Cardiac muscle cell (in vitro differentiated cells and primary cell): ENCODE data around the gene ITGB2. TPM values are rescaled to one million over a fixed set of nuclear protein-coding genes. Genes with fewer than 3 reads are reported as not detected.
A peak's percentile ranks its signal among the peaks of the same experiment; 100 is the strongest.
"Not testable (repeated sequence)": the region's sequence is repeated elsewhere in the genome, so short reads cannot be mapped to it uniquely, and the experiment has no call there.

Experiments used
- DNase-seq, 2 donors: peaks; one replicate each; pipeline versions ENCODE4 v3.0.0 to v3.0.0-alpha.2; 2010 to 2017; ENCODE audit warnings: low read depth in 1 of 2, low spot score in 1 of 2
- H3K27ac ChIP-seq: fragments of 200-600 bp; sonication (generic); 2 replicates; pipeline ENCODE4 v1.5.1; 2016
- H3K27me3 ChIP-seq: fragments of 200-600 bp; sonication (generic); 2 replicates; pipeline ENCODE4 v1.6.0; 2016; ENCODE audit warnings: control low read depth
- H3K36me3 ChIP-seq: fragments of 200-600 bp; sonication (generic); 2 replicates; pipeline ENCODE4 v1.5.1; 2016; ENCODE audit warnings: control low read depth
- H3K4me1 ChIP-seq: fragments of 200-600 bp; sonication (generic); 2 replicates; pipeline ENCODE4 v1.8.1; 2017; ENCODE audit warnings: low read depth, mild to moderate bottlenecking, mixed run types
- H3K4me3 ChIP-seq: fragments of 200-600 bp; sonication (generic); 2 replicates; pipeline ENCODE4 v1.5.1; 2016; ENCODE audit warnings: mild to moderate bottlenecking
- H3K9me3 ChIP-seq: fragments of 200-600 bp; sonication (generic); 2 replicates; pipeline ENCODE4 v1.5.1; 2017; ENCODE audit warnings: low read depth, mild to moderate bottlenecking, control low read depth
- polyA plus RNA-seq: library from polyadenylated mRNA; unstranded; fragments of >200 nt; fragmentation: Nextera tagmentation; extraction: Ambion mirVana; gene quantifications from 2 replicates; pipeline ENCODE4 v1.2.1, GENCODE V29; 2016
- total RNA-seq: library from RNA; depleted of rRNA; stranded (reverse); fragments of >200 nt; gene quantifications from 2 replicates; pipeline ENCODE4 v1.2.3, GENCODE V29; 2016
- TF ChIP-seq, protein P1 (sequence below): IDR thresholded peaks from 2 replicates; pipeline ENCODE4 v1.5.1; 2012; ENCODE audit warnings: low read depth, mild to moderate bottlenecking, low read length

The ITGB2 gene
- total and polyA plus RNA-seq, 2 experiments from 2014 or later = 0.27 to 0.57 TPM

DNA sequence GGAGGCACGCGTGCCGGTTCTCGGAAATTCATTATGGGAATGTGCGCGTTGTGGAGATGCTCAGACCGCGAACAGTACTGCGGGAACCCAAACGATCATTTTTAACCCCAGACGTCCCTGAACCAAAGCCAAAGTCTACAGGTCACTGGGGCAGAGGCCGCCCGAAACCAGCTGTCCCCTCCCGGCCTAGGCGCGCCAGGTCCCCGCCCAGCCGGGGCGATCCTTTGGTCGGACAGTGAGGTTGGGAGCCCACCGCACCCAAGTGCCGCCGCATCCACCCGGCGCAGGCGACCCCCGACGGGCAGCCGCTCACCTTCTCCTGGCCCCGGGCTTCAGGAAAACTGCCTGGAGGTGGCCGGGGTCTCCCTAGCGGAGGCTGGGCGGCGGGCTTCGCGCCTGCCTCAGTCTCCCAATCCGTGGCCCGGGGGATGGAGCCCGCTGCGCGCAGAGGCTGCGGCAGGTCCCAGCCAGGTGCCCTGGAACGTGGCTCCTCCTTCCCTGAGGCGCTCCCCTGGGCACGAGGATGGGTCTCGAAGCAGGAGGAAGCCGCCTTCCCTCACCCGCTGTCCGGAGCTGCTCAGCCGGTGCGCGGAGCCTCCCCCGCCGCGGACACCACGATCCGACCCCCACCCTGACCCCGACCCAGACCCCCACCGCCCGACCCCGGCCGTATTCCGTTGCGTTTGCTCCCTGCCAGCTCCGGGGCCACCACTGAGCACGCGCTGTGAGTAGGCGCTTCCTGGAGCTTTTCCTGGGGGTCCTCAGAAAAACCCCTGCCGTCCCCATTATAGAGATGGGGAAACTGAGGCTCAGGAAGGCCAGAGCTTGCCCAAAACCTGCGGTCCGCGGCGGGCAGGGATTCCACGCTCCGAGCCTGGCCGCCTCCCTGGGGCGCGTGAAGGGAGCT is 11.1 kb upstream of the ITGB2 start:
- DNase-seq = no peak
- H3K36me3 ChIP-seq = no peaks in the 10 kb centered on the region
- TF ChIP-seq, protein P1, sequence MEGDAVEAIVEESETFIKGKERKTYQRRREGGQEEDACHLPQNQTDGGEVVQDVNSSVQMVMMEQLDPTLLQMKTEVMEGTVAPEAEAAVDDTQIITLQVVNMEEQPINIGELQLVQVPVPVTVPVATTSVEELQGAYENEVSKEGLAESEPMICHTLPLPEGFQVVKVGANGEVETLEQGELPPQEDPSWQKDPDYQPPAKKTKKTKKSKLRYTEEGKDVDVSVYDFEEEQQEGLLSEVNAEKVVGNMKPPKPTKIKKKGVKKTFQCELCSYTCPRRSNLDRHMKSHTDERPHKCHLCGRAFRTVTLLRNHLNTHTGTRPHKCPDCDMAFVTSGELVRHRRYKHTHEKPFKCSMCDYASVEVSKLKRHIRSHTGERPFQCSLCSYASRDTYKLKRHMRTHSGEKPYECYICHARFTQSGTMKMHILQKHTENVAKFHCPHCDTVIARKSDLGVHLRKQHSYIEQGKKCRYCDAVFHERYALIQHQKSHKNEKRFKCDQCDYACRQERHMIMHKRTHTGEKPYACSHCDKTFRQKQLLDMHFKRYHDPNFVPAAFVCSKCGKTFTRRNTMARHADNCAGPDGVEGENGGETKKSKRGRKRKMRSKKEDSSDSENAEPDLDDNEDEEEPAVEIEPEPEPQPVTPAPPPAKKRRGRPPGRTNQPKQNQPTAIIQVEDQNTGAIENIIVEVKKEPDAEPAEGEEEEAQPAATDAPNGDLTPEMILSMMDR = no peak

DNA sequence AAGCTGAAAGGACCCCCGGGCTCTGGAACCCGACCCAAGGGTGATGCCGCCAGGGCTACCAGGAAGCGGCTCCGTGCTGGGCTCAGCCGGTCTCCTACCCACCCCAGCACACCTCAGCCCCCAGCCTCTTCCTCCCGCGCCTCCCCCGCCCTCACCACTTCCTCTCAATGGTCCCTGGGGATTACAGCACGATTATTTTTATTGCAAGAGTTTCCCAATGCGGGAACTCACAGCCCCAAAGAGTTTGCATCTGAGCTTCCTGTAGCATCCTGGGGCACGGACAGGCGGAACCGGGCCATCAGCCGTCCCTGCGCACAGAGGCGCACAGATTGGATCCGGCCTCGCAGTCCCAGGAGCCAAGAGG is 10.4 kb upstream of the ITGB2 start:
- TF ChIP-seq, protein P1 = no peak
- peak overlapping the region; percentile 29 for H3K4me3 ChIP-seq
- no peaks in the 10 kb centered on the region for H3K36me3 ChIP-seq
- H3K27me3 ChIP-seq = peaks cover 73% of the 10 kb centered on the region
- peak in 1 of 2 donors; percentile 78 for DNase-seq
- H3K9me3 ChIP-seq = no peaks in the 10 kb centered on the region
- H3K27ac ChIP-seq = no peak overlapping the region
- peaks cover 11% of the 10 kb centered on the region for H3K4me1 ChIP-seq

More for the DNA sequence above, 11.1 kb upstream of the ITGB2 start:
- H3K4me3 ChIP-seq = peak overlapping the region; percentile 29
- H3K9me3 ChIP-seq = no peaks in the 10 kb centered on the region
- H3K27me3 ChIP-seq = peaks cover 73% of the 10 kb centered on the region
- H3K4me1 ChIP-seq = peaks cover 11% of the 10 kb centered on the region
- H3K27ac ChIP-seq = no peak overlapping the region

DNA sequence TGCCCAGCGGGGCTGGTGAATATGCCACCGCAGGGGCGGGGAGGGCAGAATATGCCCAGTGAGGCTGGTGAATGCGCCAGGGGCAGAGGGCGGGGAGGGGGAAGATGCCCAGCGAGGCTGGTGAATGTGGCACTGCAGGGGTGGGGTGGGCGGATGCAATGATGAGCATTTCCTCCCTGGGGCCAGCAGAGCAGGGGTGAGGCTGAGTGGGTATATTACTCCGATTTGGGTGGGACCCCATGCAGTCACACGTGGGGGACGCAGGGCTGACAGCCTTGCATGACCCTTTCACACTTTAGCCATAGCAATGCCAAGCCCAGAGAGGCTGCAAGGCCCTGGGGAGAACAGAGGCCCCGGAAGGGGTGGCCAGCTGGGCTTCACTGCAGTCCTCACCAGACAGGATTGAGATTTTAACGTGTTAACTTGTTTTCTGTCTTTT is 9.9 kb upstream of the ITGB2 start:
- DNase-seq = peak in 1 of 2 donors; percentile 23
- Histone ChIP-seq H3K27me3 (peaks cover 73% of the 10 kb centered on the region), H3K36me3 (no peaks in the 10 kb centered on the region), H3K4me3 (no peak overlapping the region), H3K9me3 (no peaks in the 10 kb centered on the region), H3K27ac (no peak overlapping the region), H3K4me1 (peaks cover 11% of the 10 kb centered on the region)
- TF ChIP-seq, protein P1 = no peak

DNA sequence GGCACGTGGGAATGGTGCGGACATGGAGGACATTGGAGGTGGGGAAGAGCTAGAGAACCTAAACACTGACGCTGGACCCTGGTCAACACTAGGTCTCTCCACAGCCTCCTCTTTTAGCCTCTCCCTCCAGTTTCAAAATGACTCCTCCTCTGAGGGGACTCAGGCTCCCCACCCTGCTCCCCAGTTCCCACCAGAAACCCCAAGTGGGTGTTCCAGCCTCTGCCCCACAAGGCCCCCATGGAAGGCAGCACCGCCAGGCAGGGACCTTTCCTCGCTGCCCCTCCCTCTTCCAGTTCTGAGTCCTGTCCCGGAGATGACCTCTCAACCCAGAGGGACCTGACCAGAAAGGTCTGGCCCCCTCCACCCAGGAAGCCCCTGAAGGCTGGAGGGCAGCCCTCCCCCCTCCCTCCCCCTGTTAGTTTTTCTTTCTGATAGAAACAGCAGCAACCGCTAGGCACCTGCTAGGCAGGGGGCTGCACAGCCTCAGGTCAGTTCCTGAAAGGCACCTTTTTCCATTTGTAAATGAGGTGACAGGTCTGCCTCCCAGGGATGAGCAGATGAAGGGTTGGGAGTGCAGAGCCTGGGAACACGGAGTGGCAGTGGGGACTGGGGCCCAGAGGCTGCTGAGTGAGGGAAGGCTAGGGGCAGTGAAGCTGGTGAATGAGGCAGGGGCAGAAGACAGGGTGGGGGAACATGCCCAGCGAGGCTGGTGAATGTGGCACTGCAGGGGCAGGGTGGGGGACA is 9.3 kb upstream of the ITGB2 start:
- TF ChIP-seq, protein P1 = no peak
- Histone ChIP-seq H3K27me3 (peaks cover 73% of the 10 kb centered on the region), H3K4me1 (peaks cover 11% of the 10 kb centered on the region), H3K27ac (no peak overlapping the region), H3K4me3 (no peak overlapping the region), H3K9me3 (no peaks in the 10 kb centered on the region), H3K36me3 (no peaks in the 10 kb centered on the region)
- DNase-seq = no peak

DNA sequence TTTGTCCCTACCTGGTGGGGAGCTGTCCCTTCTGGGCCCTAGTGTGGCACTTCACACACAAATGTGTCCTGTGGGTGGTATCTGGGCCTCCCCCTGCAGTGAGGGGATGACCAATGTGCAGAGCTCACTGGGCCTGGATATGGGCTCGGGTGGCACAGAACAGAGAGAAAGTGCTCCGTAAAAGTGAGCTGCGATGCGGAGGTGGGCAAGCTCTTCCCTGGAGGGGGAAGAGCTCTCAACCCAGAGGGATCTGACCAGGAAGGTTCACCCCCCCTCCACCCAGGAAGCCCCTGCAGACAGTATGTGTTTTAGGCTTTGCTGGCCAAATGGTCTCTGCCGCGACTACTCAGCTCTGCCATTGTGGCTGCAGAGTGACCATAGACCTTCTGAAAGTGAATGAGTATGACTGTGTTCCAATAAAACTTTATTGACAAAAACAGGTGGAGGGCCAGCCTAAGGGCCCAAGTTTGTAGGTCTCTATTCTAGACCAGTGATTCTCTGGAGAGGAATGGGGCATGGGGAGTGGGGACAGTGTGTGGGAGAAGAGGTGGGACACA is 8.6 kb upstream of the ITGB2 start:
- H3K4me3 ChIP-seq = no peak overlapping the region
- TF ChIP-seq, protein P1 = no peak
- H3K4me1 ChIP-seq = peaks cover 15% of the 10 kb centered on the region
- peaks cover 69% of the 10 kb centered on the region for H3K27me3 ChIP-seq
- no peaks in the 10 kb centered on the region for H3K36me3 ChIP-seq
- no peaks in the 10 kb centered on the region for H3K9me3 ChIP-seq
- no peak overlapping the region for H3K27ac ChIP-seq
- DNase-seq = no peak

DNA sequence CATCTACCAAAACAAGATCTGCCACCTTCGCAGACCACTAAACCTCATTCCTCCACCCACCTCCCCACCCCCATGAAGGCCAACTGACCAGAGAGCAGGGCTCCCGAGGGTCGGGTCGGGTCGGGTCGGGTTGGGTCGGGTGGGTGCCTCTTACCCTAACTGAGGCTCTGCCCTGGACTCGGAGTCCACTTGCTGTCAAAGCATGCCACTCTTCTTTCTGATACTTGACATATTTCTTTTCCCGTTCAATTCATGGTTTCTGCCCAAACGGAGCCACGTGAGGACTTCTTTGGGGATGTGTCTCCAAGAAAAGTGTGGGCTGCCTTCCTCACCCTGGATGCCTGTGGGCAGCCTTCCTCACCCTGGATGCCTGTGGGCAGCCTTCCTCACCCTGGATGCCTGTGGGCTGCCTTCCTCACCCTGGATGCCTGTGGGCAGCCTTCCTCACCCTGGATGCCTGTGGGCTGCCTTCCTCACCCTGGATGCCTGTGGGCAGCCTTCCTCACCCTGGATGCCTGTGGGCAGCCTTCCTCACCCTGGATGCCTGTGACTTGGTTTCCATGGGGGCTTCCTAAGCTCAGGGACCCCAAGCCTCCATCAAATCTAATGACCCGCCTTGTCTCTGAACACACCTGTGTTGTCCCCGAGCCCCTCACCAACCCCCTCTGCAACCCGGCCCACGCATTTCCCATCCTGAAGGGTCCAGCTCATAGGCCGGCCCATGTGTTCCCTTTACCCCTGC is 8.0 kb upstream of the ITGB2 start:
- H3K4me1 ChIP-seq = peaks cover 15% of the 10 kb centered on the region
- H3K36me3 ChIP-seq, H3K27ac ChIP-seq, H3K4me3 ChIP-seq, H3K9me3 ChIP-seq: not testable (repeated sequence)
- peaks cover 62% of the 10 kb centered on the region for H3K27me3 ChIP-seq
- DNase-seq = peak in 1 of 2 donors; percentile 78
